COLO668 (cell line): ENCODE data around the gene NFKB1.
A peak's percentile ranks its signal among the peaks of the same experiment; 100 is the strongest.

Source experiments
- DNase-seq: peaks from one replicate; lab custom pipeline; 2025; ENCODE audit not compliant: unreplicated experiment; lab: John Stamatoyannopoulos, UW

Gene NFKB1

GRCh38 chr4:102623622-102624021 lies 122.5 kb downstream of the NFKB1 start:
- peak; percentile 48 for DNase-seq

DNA sequence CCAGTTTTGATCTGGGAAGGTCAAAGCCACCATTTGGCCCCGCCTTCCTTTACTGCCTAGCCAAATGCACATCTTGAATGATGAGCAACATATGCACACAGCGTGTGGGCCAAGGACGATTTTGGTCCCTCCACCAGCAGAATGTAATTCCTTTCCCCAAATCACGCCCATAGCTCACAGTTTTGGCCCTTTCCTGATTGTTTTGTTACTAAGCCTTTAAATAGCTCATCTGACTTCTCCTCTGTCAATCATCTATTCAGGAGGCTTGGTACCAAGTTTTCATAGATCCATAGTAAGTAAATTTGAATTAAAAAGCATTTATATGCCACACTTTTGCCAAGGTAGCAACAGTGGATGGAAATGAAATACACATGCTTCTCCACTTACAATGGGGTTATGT lies 123.3 kb downstream of the NFKB1 start:
- no peak for DNase-seq

- no peak for DNase-seq
These were observed 124.2 kb downstream of the NFKB1 start for GRCh38 chr4:102625232-102625930.

GRCh38 chr4:102627831-102628523 lies 126.8 kb downstream of the NFKB1 start:
- DNase-seq = no peak

- no peak for DNase-seq
These were observed 128.5 kb downstream of the NFKB1 start for GRCh38 chr4:102629673-102630072.

DNA sequence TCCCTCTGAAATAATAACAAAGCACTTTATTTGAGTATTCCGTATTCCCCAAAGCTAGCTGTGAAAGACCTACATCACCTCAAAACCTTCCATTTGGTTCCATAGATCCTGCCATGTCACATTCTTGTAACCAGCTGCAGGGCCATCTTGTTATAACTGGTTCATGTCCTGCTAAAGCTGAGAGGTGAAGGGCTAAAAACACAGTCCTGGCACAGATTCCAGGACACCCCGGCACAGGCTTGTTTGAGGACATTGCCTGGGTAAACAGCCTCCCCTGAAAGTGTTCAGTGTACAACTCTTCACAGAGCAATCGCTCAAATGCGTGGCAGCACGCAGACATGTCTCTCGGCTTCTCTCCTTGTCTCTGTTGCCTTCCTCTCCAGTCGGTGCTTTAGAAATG lies 130.5 kb downstream of the NFKB1 start:
- DNase-seq = no peak

DNA sequence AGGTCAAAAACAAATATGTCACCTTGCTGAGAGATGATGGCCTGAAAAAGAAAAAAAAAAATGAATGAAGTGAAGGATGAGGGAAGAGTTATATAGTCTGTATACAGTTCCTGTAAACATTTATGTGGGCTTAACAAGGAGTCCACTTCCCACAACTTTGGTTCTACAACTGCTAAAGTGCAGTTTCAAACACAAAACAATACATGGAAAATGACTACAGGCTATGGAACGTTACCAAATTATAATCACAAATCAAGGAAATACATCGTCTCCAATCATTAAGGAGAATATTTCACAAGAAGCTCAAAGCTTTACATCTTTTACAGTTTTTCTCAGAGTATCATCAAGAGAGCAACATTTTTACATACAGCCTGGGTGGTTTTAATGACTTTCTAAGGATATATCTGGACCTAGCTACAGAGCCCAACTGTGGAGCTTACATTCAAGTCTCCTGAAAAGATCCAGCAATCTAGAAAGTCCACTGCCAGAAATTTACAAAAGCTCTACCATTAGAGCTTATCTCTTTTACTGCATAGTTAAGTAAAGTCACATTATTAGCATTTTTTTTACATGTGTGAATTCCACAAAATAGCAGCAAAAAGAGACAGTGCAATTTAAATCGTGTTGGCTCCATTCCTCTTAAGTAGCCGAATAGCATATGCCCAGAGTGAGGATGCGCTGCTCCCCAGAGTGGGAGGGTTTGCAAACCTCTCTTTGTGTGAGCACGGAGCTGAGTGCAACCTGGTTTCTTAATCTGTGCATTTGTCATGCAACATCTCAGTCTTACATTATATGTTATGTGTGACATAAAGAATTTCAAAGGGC lies 131.3 kb downstream of the NFKB1 start:
- no peak for DNase-seq

DNA sequence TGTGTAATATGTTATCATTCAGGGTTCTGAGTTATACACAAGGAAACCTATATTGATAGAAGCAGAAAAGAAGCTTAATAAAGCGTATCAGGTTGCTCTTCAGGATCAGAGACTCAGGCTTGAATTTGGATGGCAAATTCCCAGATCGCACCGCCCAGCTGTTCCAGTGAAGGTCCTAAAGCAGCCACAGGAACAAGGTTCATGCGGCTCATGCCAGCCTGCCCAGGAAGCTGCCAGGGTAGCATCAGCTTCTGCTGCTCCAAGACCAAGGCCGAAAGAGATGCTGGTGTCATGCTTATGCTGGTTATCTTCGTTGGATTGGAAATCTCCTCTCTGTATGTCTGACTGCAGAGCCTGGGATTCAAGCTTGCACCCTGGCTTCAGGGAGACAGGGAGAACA lies 131.9 kb downstream of the NFKB1 start:
- DNase-seq = no peak

- no peak for DNase-seq
These were observed 136.2 kb downstream of the NFKB1 start for GRCh38 chr4:102637391-102637790.

GRCh38 chr4:102638621-102639020 lies 137.5 kb downstream of the NFKB1 start:
- no peak for DNase-seq

DNA sequence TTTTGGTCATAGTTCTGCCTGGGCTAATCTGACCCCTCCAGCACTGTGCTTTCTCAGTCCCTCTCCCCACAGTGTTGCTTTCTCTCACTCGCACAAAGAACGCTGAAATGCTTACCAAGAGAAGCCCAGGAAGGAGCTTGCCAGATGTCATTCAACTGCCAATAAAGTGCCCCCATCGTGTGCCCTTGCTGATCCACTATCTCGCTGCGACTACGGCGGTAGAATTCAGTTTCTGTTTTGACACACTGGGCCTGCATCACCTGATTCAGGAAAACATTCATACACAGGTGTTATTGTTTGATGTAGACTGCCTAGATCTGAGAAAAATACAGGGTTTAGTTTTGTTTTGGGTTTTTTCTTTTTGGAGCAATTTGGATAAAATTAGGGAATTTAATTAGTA lies 138.4 kb downstream of the NFKB1 start:
- DNase-seq = no peak

GRCh38 chr4:102640669-102641068 lies 139.5 kb downstream of the NFKB1 start:
- DNase-seq = no peak

- DNase-seq = no peak
These were observed 140.6 kb downstream of the NFKB1 start for GRCh38 chr4:102641793-102642192.

- DNase-seq = no peak
These were observed 141.6 kb downstream of the NFKB1 start for GRCh38 chr4:102642631-102643298.

- no peak for DNase-seq
These were observed 146.0 kb downstream of the NFKB1 start for GRCh38 chr4:102647117-102647516.

DNA sequence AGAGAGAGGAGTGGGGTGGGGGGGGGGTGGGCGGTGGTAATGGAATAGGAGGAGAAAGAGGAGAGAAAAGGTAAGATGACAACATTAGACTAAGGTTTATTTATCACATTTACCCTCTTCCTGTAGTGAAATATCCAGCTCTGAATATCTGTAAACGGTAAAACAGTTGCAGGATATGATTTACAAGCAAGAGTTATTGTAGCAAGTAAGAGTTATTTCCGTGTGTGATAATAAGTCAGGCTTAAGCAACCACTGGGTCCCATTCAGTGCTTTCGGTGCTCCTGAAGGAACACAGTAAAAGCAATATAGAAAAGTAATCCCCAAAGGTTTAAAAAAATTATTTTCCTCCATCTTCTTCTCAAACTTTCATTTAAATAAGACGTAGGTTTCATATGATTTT lies 156.0 kb downstream of the NFKB1 start:
- no peak for DNase-seq

DNA sequence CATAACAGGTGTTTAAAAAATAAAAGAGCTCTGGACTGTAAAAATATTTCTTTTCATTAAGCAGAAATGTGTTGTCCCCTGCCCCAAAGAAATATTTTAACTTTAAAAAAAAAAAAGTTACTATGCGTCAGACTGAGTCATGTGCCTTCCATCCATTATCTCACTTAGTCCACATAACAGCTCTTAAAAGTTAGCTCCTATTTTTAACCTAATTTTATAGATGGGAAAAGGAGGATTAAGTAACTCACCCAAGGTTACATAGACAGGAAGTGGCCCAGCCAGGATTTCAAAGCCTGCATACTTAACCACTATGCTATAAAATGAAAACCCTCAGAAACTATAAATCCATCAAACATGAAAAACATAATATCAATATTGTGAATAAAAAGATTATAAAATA lies 161.9 kb downstream of the NFKB1 start:
- no peak for DNase-seq

DNA sequence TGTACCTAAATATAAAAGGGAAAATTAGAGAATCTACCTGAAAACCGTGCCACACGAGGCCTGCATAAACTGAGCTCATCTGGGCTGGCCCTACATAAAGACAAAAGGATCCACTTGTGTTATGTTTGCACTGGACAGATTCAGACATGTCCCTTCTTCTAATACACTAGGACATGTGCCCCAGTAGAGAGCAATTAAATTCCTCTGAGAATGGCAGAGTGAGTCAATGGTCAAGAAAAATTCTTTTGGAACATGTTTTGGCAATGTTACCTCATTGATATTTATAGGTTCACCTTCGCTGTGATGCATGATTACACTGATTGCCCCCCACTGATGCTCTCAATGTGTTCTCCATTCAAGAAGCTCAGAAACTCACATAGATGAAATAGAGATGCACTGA lies 164.4 kb downstream of the NFKB1 start:
- no peak for DNase-seq
